Measurements from ENCODE around the gene NINJ2. TPM values are rescaled to one million over a fixed set of nuclear protein-coding genes. Genes with fewer than 3 reads are reported as not detected.

Gene NINJ2
- total RNA-seq, 4 donors from 2014 or later: 0.97 to 5.4 (median 2.3) TPM; not detected in 1

- DNase-seq: no peak
- Histone ChIP-seq H3K4me1 (peaks cover 0 to 3% of the 10 kb centered on the region in 2 donors), H3K36me3 (no peaks in the 10 kb centered on the region), H3K9me3 (no peaks in the 10 kb centered on the region), H3K27ac (no peak overlapping the region), H3K27me3 (no peaks in the 10 kb centered on the region), H3K4me3 (no peak overlapping the region)
- intact Hi-C loops (cut with DNase I; ENCODE audit: low total_unique reads): loop anchor here (10.0 kb wide), 1 partner anchor 114 kb away; the partner anchor contains the start of gene WNK1
- no peak for TF ChIP-seq POLR2A (IDR thresholded peaks at IDR 0.05)
- TF ChIP-seq CTCF (IDR thresholded peaks at IDR 0.05): no peak
Measured at GRCh38 chr12:640773-641172, 22.5 kb downstream of the NINJ2 start.

GRCh38 chr12:639988-640387 lies 23.3 kb downstream of the NINJ2 start:
- no peak overlapping the region for H3K27ac ChIP-seq
- TF ChIP-seq POLR2A (IDR thresholded peaks at IDR 0.05) (no peak), CTCF (IDR thresholded peaks at IDR 0.05) (no peak)
- no peaks in the 10 kb centered on the region for H3K9me3 ChIP-seq
- H3K4me1 ChIP-seq: no peaks in the 10 kb centered on the region
- H3K36me3 ChIP-seq: no peaks in the 10 kb centered on the region
- no peak for DNase-seq
- no peak overlapping the region for H3K4me3 ChIP-seq
- intact Hi-C loops (cut with DNase I; ENCODE audit: low total_unique reads): loop anchor here (10.0 kb wide), 1 partner anchor 115 kb away; the partner anchor contains the start of gene WNK1
- no peaks in the 10 kb centered on the region for H3K27me3 ChIP-seq

GRCh38 chr12:639566-639965 lies 23.7 kb downstream of the NINJ2 start:
- H3K9me3 ChIP-seq: no peaks in the 10 kb centered on the region
- TF ChIP-seq CTCF (IDR thresholded peaks at IDR 0.05): no peak
- TF ChIP-seq POLR2A (IDR thresholded peaks at IDR 0.05): no peak
- H3K4me3 ChIP-seq: no peak overlapping the region
- no peak for DNase-seq
- H3K36me3 ChIP-seq: no peaks in the 10 kb centered on the region
- intact Hi-C loops (cut with DNase I; ENCODE audit: low total_unique reads): no loop called here
- H3K4me1 ChIP-seq: no peaks in the 10 kb centered on the region
- peak overlapping the region in 1 of 2 donors; percentile 21 for H3K27ac ChIP-seq
- no peaks in the 10 kb centered on the region for H3K27me3 ChIP-seq

GRCh38 chr12:638953-639557 lies 24.2 kb downstream of the NINJ2 start:
- Histone ChIP-seq H3K36me3 (no peaks in the 10 kb centered on the region), H3K4me1 (no peaks in the 10 kb centered on the region), H3K9me3 (no peaks in the 10 kb centered on the region), H3K27ac (peak overlapping the region in 1 of 2 donors; percentile 21), H3K4me3 (no peak overlapping the region), H3K27me3 (no peaks in the 10 kb centered on the region)
- intact Hi-C loops (cut with DNase I; ENCODE audit: low total_unique reads): no loop called here
- no peak for DNase-seq
- TF ChIP-seq POLR2A (IDR thresholded peaks at IDR 0.05): no peak
- no peak for TF ChIP-seq CTCF (IDR thresholded peaks at IDR 0.05)

GRCh38 chr12:636632-637031 lies 26.6 kb downstream of the NINJ2 start:
- no peak for DNase-seq
- no peak for TF ChIP-seq CTCF (IDR thresholded peaks at IDR 0.05)
- no peak for TF ChIP-seq POLR2A (IDR thresholded peaks at IDR 0.05)
- no peaks in the 10 kb centered on the region for H3K9me3 ChIP-seq
- H3K27me3 ChIP-seq: no peaks in the 10 kb centered on the region
- no peak overlapping the region for H3K4me3 ChIP-seq
- intact Hi-C loops (cut with DNase I; ENCODE audit: low total_unique reads): no loop called here
- no peaks in the 10 kb centered on the region for H3K36me3 ChIP-seq
- peaks cover 0 to 7% of the 10 kb centered on the region in 2 donors for H3K4me1 ChIP-seq
- H3K27ac ChIP-seq: no peak overlapping the region
